ENCODE results near the gene SENP8. TPM values are rescaled to one million over a fixed set of nuclear protein-coding genes. Genes with fewer than 3 reads are reported as not detected.

Gene SENP8
- total and polyA plus RNA-seq, 10 donors = 0.57 to 3.0 (median 1.4) TPM

- H3K27ac ChIP-seq = no peak overlapping the region
- H3K4me1 ChIP-seq = peaks cover 0 to 9% (median 3%) of the 10 kb centered on the region in 6 donors
- 45 to 59% (median 53%) methylated on average over 11 to 12 of the region's 12 CpGs for WGBS, 5 donors
- H3K9me3 ChIP-seq = no peaks in the 10 kb centered on the region
- intact Hi-C loops (cut with DNase I; ENCODE audit: low total_unique reads) = no loop called here
- peaks cover 0 to 78% (median 31%) of the 10 kb centered on the region in 7 donors for H3K27me3 ChIP-seq (replicated peaks in 1 of 7)
- TF ChIP-seq POLR2AphosphoS5 (IDR thresholded peaks at IDR 0.05) (no peak), CTCF (IDR thresholded peaks at IDR 0.05 in 8 of 11, conservative IDR thresholded peaks at IDR 0.05 in 3 of 11) (no peak), POLR2A (IDR thresholded peaks at IDR 0.05) (no peak)
- no peak overlapping the region for H3K4me3 ChIP-seq
- DNase-seq = peak; percentile 45
- H3K36me3 ChIP-seq = no peaks in the 10 kb centered on the region
Measured at GRCh38 chr15:72183781-72184164, 65.6 kb downstream of the SENP8 start.

GRCh38 chr15:72184165-72184811 is 66.1 kb downstream of the SENP8 start:
- Histone ChIP-seq H3K27ac (no peak overlapping the region), H3K27me3 (replicated peaks in 1 of 7) (peaks cover 0 to 79% (median 31%) of the 10 kb centered on the region in 7 donors), H3K4me3 (peak overlapping the region in 1 of 8 donors; percentile 10), H3K36me3 (no peaks in the 10 kb centered on the region), H3K9me3 (no peaks in the 10 kb centered on the region), H3K4me1 (peaks cover 0 to 9% (median 3%) of the 10 kb centered on the region in 6 donors)
- peak; percentile 62 for DNase-seq
- WGBS, 5 donors = 13 to 19% (median 15%) methylated on average over 14 to 34 of the region's 34 CpGs
- TF ChIP-seq CTCF (IDR thresholded peaks at IDR 0.05 in 8 of 11, conservative IDR thresholded peaks at IDR 0.05 in 3 of 11) (no peak), POLR2AphosphoS5 (IDR thresholded peaks at IDR 0.05) (no peak), POLR2A (IDR thresholded peaks at IDR 0.05) (no peak)
- intact Hi-C loops (cut with DNase I; ENCODE audit: low total_unique reads) = no loop called here

GRCh38 chr15:72189250-72189902 is 71.2 kb downstream of the SENP8 start:
- WGBS, 5 donors = 80 to 87% (median 82%) methylated on average over 2 of the region's 2 CpGs
- Histone ChIP-seq H3K36me3 (no peaks in the 10 kb centered on the region), H3K4me1 (peaks cover 0 to 2% (median under 1%) of the 10 kb centered on the region in 6 donors), H3K9me3 (no peaks in the 10 kb centered on the region), H3K27me3 (replicated peaks in 1 of 7) (peaks cover 0 to 73% (median 16%) of the 10 kb centered on the region in 7 donors), H3K27ac (no peak overlapping the region), H3K4me3 (no peak overlapping the region)
- intact Hi-C loops (cut with DNase I; ENCODE audit: low total_unique reads) = no loop called here
- DNase-seq = no peak
- TF ChIP-seq POLR2AphosphoS5 (IDR thresholded peaks at IDR 0.05) = no peak
- no peak for TF ChIP-seq CTCF (IDR thresholded peaks at IDR 0.05 in 8 of 11, conservative IDR thresholded peaks at IDR 0.05 in 3 of 11)
- TF ChIP-seq POLR2A (IDR thresholded peaks at IDR 0.05) = no peak

DNA sequence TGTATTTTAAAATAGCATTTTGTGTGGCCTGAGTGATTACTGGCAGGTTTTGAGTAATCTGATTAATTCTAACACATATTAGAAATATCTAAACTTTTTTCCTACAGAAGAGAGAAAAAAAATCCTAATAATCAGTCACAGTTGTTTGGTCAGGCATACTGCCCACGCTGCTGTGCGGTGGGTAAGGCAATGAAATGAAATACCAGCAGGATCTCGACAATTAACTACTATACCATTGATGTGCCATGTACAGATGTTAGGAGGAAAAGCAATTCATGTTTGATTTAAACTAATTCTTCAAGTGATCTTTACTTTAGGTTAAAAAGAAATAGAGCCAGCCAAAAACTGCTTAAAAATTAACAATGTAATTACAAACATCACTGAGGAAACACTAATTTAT is 74.2 kb downstream of the SENP8 start:
- H3K27me3 ChIP-seq (replicated peaks in 1 of 7) = peaks cover 0 to 73% (median 12%) of the 10 kb centered on the region in 7 donors
- peak; percentile 14 for DNase-seq
- TF ChIP-seq POLR2A (IDR thresholded peaks at IDR 0.05) = no peak
- no peak for TF ChIP-seq POLR2AphosphoS5 (IDR thresholded peaks at IDR 0.05)
- TF ChIP-seq CTCF (IDR thresholded peaks at IDR 0.05 in 8 of 11, conservative IDR thresholded peaks at IDR 0.05 in 3 of 11) = no peak
- H3K4me1 ChIP-seq = peaks cover 0 to 23% (median 15%) of the 10 kb centered on the region in 6 donors
- H3K4me3 ChIP-seq = no peak overlapping the region
- no peak overlapping the region for H3K27ac ChIP-seq
- H3K36me3 ChIP-seq = no peaks in the 10 kb centered on the region
- 87 to 95% (median 90%) methylated on average over 3 of the region's 3 CpGs for WGBS, 5 donors
- no peaks in the 10 kb centered on the region for H3K9me3 ChIP-seq
- intact Hi-C loops (cut with DNase I; ENCODE audit: low total_unique reads) = no loop called here
